ENCODE results near the gene HIPK1.
"Not testable (repeated sequence)": the region's sequence is repeated elsewhere in the genome, so short reads cannot be mapped to it uniquely, and the experiment has no call there.

The HIPK1 gene

GRCh38 chr1:113942527-113942926 is 13.4 kb downstream of the HIPK1 start:
- H3K4me3 ChIP-seq (ENCODE audit: low read depth, low read length) = no peak overlapping the region

GRCh38 chr1:113943028-113943811 is 14.1 kb downstream of the HIPK1 start:
- H3K4me3 ChIP-seq (ENCODE audit: low read depth, low read length) = no peak overlapping the region

- no peak overlapping the region for H3K4me3 ChIP-seq (ENCODE audit: low read depth, low read length)
Observed at GRCh38 chr1:113945329-113945728, 16.2 kb downstream of the HIPK1 start.

- H3K4me3 ChIP-seq (ENCODE audit: low read depth, low read length) = no peak overlapping the region
Observed at GRCh38 chr1:113946112-113946511, 17.0 kb downstream of the HIPK1 start.

- no peak overlapping the region for H3K4me3 ChIP-seq (ENCODE audit: low read depth, low read length)
Observed at GRCh38 chr1:113946678-113947387, 17.7 kb downstream of the HIPK1 start.

- no peak overlapping the region for H3K4me3 ChIP-seq (ENCODE audit: low read depth, low read length)
Observed at GRCh38 chr1:113947388-113948107, 18.4 kb downstream of the HIPK1 start.

GRCh38 chr1:113948151-113948550 is 19.0 kb downstream of the HIPK1 start:
- H3K4me3 ChIP-seq (ENCODE audit: low read depth, low read length) = not testable (repeated sequence)

GRCh38 chr1:113949007-113949406 is 19.9 kb downstream of the HIPK1 start:
- H3K4me3 ChIP-seq (ENCODE audit: low read depth, low read length) = no peak overlapping the region

- no peak overlapping the region for H3K4me3 ChIP-seq (ENCODE audit: low read depth, low read length)
Observed at GRCh38 chr1:113950908-113951307, 21.8 kb downstream of the HIPK1 start.

GRCh38 chr1:113951719-113952118 is 22.6 kb downstream of the HIPK1 start:
- no peak overlapping the region for H3K4me3 ChIP-seq (ENCODE audit: low read depth, low read length)

- H3K4me3 ChIP-seq (ENCODE audit: low read depth, low read length) = no peak overlapping the region
Observed at GRCh38 chr1:113957984-113958383, 28.9 kb downstream of the HIPK1 start.

GRCh38 chr1:113958691-113959090 is 29.6 kb downstream of the HIPK1 start:
- no peak overlapping the region for H3K4me3 ChIP-seq (ENCODE audit: low read depth, low read length)

GRCh38 chr1:113963281-113963906 is 34.3 kb downstream of the HIPK1 start:
- no peak overlapping the region for H3K4me3 ChIP-seq (ENCODE audit: low read depth, low read length)

GRCh38 chr1:113965703-113966412 is 36.7 kb downstream of the HIPK1 start:
- H3K4me3 ChIP-seq (ENCODE audit: low read depth, low read length) = no peak overlapping the region

- H3K4me3 ChIP-seq (ENCODE audit: low read depth, low read length) = no peak overlapping the region
Observed at GRCh38 chr1:113972954-113973353, 43.8 kb downstream of the HIPK1 start.

- no peak overlapping the region for H3K4me3 ChIP-seq (ENCODE audit: low read depth, low read length)
Observed at GRCh38 chr1:113975211-113975895, 46.2 kb downstream of the HIPK1 start.

GRCh38 chr1:113976609-113977278 is 47.6 kb downstream of the HIPK1 start:
- H3K4me3 ChIP-seq (ENCODE audit: low read depth, low read length) = no peak overlapping the region

- no peak overlapping the region for H3K4me3 ChIP-seq (ENCODE audit: low read depth, low read length)
Observed at GRCh38 chr1:113977906-113978305, 48.8 kb downstream of the HIPK1 start.

GRCh38 chr1:113978863-113979702 is 50.0 kb downstream of the HIPK1 start, which contains the start of gene OLFML3:
OLFML3 (plus strand) TSS chr1:113979474; CDS start chr1:113979517, 43 bp downstream.
- no peak within 1 kb of the TSS for H3K4me3 ChIP-seq (ENCODE audit: low read depth, low read length)

All from iPS-11a (cell line).